ENCODE measurements around the gene MYEF2. TPM values are rescaled to one million over a fixed set of nuclear protein-coding genes. Genes with fewer than 3 reads are reported as not detected.

MYEF2 gene
- polyA plus RNA-seq, 3 donors from 2014 or later, result 1.5 to 1.6 TPM; not detected in 1

DNA sequence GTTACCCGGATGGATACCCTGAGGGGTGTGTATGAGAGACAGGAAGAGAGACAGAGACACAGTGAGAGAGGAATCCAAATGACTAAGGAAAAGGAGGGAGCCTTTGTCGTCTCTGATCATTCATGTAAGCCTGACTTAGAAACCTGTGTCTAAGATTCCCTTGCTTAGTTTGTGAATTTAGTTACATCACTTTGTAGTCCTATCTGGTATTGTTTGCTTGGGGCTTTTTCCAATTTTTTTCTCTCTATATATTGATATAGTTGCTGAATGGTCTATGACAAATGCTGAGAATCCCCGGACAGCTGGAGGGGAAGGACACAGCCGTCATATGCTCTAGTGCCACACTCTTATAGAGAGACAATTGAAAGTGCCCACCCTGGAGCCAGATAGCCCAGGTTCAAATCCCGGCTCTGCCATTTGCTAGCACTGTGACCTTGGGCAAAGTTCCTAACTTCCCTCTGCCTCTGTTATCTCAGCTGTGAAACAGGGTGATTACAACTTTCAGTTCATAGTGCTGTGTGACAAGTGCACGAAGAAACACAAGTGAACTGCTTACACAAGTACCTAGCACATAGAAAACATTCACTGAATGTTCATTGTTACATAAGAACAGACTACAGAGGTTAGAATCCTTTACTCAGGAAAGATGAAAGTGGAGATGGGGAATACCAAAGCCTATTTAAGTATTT, 51.3 kb downstream of the MYEF2 start:
- no peaks in the 10 kb centered on the region for H3K4me1 Mint-ChIP-seq
- no peaks in the 10 kb centered on the region for H3K36me3 Mint-ChIP-seq
- no peak for DNase-seq
- no peak overlapping the region for H3K27ac Mint-ChIP-seq
- H3K9me3 Mint-ChIP-seq, result peaks cover 0 to 2% (median 0%) of the 10 kb centered on the region in 6 donors
- H3K27me3 Mint-ChIP-seq (ENCODE audit: low read depth in 3 of 3), result peaks cover 0 to 2% (median 0%) of the 10 kb centered on the region in 3 donors
- H3K4me3 Mint-ChIP-seq, result no peak overlapping the region

DNA sequence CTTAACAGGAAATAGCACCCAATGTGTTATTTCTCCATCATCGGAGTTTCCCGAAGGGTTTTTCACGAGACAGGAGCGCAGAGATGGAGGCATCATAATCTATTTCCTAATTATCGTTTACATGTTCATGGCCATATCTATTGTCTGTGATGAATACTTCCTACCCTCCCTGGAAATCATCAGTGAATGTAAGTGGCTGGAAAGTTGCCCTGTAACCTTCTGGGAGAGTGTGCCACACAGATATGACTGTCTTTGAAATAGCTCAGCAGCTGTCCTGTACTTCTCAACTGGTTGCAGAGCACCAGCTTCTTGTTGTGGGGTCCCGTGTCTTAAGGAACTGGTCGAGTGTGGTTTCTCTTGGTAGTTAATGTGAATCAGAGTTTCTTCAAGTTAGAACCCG, 56.2 kb downstream of the MYEF2 start:
- Mint-ChIP-seq H3K4me1 (no peaks in the 10 kb centered on the region), H3K27ac (no peak overlapping the region), H3K27me3 (ENCODE audit: low read depth in 3 of 3) (peaks cover 1 to 5% (median 2%) of the 10 kb centered on the region in 3 donors), H3K36me3 (no peaks in the 10 kb centered on the region), H3K4me3 (no peak overlapping the region), H3K9me3 (peaks cover 0 to 2% (median 0%) of the 10 kb centered on the region in 6 donors)
- no peak for DNase-seq

DNA sequence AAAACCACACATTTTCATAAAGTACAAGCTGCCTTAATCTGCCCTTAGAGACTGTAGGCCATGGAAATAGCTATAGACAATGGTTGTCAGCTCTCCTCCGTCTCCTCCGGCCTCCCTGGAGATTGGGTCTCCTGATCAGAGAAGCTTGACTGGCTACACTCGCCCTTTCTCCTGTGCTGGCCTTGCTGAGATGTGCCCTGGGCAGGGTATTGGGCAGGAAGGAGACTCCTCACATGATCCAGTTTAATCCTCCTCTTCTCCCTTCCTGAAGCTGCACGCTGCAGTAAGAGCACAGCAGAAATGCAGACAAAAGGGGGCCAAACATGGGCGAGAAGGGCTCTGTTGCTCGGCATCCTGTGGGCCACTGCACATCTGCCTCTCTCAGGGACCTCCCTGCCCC, 57.4 kb downstream of the MYEF2 start, which contains the start of gene SLC24A5:
Gene SLC24A5 (plus strand): TSS at position 246 of the 400 bp plus-strand sequence. CDS start 55 bp downstream, at position 301.
- Mint-ChIP-seq H3K27ac (no peak within 1 kb of the TSS), H3K4me3 (no peak within 1 kb of the TSS), H3K27me3 (ENCODE audit: low read depth in 3 of 3) (peaks cover 0 to 5% (median 1%) of the 10 kb centered on the region in 3 donors), H3K4me1 (no peaks in the 10 kb centered on the region), H3K9me3 (peaks cover 0 to 2% (median 0%) of the 10 kb centered on the region in 6 donors), H3K36me3 (no peaks in the 10 kb centered on the region)
- no peak for DNase-seq

DNA sequence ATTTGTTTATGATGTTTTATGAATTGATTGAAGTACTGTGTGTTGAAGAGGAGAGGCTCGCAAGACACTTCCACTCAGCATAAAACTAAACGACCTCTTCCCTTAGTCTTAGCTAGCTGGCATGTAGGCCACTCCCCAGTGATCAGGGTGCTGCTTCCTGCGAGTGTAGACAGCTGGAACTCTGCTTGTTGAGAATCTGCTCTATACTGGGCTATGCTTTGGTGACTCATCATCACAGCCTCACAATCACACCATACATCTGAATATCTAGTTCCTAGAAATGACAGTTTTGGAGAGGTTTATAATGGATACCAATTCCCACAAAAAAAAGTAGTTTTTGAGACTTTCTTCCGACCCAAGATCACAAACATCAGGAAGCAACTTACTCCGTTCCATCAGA, 58.8 kb downstream of the MYEF2 start:
- Mint-ChIP-seq H3K36me3 (no peaks in the 10 kb centered on the region), H3K4me3 (no peak overlapping the region), H3K27ac (no peak overlapping the region), H3K4me1 (no peaks in the 10 kb centered on the region), H3K27me3 (ENCODE audit: low read depth in 3 of 3) (peaks cover 0 to 5% (median 1%) of the 10 kb centered on the region in 3 donors), H3K9me3 (peaks cover 0 to 3% (median 0%) of the 10 kb centered on the region in 6 donors)
- no peak for DNase-seq

DNA sequence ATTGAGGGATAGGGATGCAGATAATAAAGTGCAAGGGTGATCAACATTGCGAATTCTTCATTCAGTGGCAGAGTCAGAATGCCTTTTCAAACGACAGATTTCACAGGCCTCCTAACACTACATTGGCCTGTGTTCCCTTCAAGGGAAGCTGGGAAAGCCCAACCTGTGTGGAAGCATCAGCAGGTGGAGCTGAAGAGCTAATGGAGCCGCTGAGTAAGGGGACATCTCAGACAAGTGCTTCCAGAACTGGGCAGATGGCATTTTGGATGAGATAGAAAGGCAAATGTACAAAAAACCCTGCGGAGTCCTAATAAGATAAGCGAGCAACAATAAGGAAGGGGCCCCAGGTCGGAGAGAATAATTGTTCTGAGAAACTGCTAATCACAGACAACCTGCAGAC, 65.9 kb downstream of the MYEF2 start:
- no peak overlapping the region for H3K4me3 Mint-ChIP-seq
- DNase-seq, result no peak
- H3K36me3 Mint-ChIP-seq, result no peaks in the 10 kb centered on the region
- H3K27ac Mint-ChIP-seq, result no peak overlapping the region
- H3K4me1 Mint-ChIP-seq, result no peaks in the 10 kb centered on the region
- H3K27me3 Mint-ChIP-seq (ENCODE audit: low read depth in 3 of 3), result peaks cover 2 to 6% (median 2%) of the 10 kb centered on the region in 3 donors
- peaks cover 0 to 5% (median under 1%) of the 10 kb centered on the region in 6 donors for H3K9me3 Mint-ChIP-seq

DNA sequence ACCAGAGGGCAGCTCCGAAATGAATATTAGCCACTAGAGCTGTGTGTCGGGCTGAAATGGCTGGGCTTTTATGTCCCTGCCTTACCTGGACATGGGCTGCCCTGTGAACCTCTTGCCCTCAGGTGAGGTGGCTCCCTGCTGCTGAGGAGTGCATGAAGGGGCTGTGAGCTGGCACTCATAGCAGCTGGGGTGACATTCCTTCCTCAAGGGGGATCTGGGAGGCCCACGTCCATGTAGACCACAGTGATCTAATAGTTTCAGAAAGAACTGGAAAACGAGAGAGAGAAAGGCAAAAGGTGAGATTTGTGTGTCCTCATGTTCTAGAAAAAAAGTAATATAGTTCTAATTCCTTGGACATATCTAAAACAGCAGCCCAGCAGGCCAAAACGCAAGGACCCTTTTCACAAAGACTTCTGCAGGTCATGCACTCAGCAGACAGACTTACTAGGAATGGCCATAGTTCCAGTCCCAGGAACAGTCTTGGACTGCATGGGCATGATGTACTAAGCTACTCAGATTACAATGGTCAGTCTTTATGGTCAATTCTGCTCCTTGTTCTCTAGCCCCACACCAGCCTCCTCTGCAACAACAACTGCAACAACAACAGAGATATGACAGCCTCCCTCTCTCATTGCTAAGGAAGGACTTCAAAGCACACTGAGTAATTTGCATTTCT, 68.1 kb downstream of the MYEF2 start:
- peaks cover 2 to 7% (median 4%) of the 10 kb centered on the region in 3 donors for H3K27me3 Mint-ChIP-seq (ENCODE audit: low read depth in 3 of 3)
- no peaks in the 10 kb centered on the region for H3K36me3 Mint-ChIP-seq
- H3K27ac Mint-ChIP-seq, result no peak overlapping the region
- no peak for DNase-seq
- H3K9me3 Mint-ChIP-seq, result peaks cover 0 to 2% (median 0%) of the 10 kb centered on the region in 6 donors
- H3K4me3 Mint-ChIP-seq, result no peak overlapping the region
- H3K4me1 Mint-ChIP-seq, result no peaks in the 10 kb centered on the region

DNA sequence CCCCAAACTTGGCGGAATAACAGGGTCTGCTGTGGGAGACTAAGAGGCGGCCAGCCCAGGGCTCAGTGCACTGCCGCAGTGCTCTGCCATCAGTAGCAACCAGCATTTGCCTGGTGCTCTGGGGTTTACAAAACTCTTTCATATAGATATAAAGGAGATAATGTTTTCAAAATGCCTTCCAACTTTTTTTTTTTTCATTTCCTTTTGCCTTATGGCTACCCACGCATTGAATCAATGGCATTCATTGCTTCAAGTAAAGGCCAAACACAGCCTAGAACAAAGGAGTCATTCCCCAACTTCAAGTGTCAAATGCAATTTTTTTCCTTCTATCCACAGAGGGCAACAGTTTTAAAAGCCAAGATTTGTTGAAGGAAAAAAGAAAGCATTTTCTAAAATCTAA, 68.9 kb downstream of the MYEF2 start:
- Mint-ChIP-seq H3K27ac (no peak overlapping the region), H3K9me3 (peaks cover 0 to 2% (median 0%) of the 10 kb centered on the region in 6 donors), H3K4me3 (no peak overlapping the region), H3K36me3 (no peaks in the 10 kb centered on the region), H3K4me1 (no peaks in the 10 kb centered on the region), H3K27me3 (ENCODE audit: low read depth in 3 of 3) (peaks cover 2 to 8% (median 4%) of the 10 kb centered on the region in 3 donors)
- no peak for DNase-seq

DNA sequence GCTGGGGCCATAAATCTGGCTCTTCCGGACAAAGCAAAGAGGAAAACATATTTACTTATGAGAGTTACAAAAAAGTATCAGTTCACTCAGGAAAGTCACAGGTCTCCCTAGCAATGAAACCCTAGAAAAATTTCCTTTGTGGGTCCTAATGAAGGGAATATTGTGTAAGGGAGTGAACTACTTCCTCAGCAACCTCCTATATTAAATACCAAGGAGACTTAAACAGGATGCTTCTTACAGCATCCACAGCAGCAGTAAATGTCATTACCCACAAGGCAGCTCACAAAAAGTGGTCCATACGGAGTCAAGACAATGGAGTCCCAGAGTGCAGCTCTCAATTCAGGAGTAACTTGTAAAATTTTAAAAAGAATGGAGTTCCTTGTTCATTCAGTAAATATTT, 72.2 kb downstream of the MYEF2 start:
- DNase-seq, result no peak
- H3K36me3 Mint-ChIP-seq, result peaks cover 0 to 3% (median 0%) of the 10 kb centered on the region in 3 donors
- no peaks in the 10 kb centered on the region for H3K4me1 Mint-ChIP-seq
- H3K9me3 Mint-ChIP-seq, result peaks cover 0 to 1% (median 0%) of the 10 kb centered on the region in 6 donors
- H3K27ac Mint-ChIP-seq, result no peak overlapping the region
- no peak overlapping the region for H3K4me3 Mint-ChIP-seq
- H3K27me3 Mint-ChIP-seq (ENCODE audit: low read depth in 3 of 3), result peaks cover 2 to 8% (median 4%) of the 10 kb centered on the region in 3 donors

DNA sequence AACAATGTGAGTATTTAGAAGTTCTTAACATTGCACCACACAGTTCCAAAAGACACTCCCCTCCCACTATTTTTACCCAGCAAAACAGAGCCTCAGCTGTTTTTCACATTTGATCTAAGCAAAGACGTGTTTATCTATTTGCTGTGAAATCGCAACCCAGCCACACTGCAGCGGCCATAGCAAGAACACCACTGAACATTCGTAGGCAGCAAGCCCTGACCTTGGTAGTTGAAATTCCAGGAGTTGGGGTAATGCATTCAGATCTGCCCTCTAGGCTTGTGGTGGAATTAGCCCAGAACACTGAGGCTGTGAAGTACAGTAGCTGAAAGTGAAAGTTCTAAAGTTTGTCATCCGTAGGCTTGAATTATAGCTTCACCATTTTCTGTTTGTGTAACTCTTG, 74.4 kb downstream of the MYEF2 start:
- H3K4me3 Mint-ChIP-seq, result no peak overlapping the region
- H3K9me3 Mint-ChIP-seq, result peaks cover 0 to 1% (median 0%) of the 10 kb centered on the region in 6 donors
- no peak for DNase-seq
- no peaks in the 10 kb centered on the region for H3K4me1 Mint-ChIP-seq
- H3K27me3 Mint-ChIP-seq (ENCODE audit: low read depth in 3 of 3), result peaks cover 2 to 7% (median 6%) of the 10 kb centered on the region in 3 donors
- peaks cover 0 to 3% (median 0%) of the 10 kb centered on the region in 3 donors for H3K36me3 Mint-ChIP-seq
- H3K27ac Mint-ChIP-seq, result no peak overlapping the region

DNA sequence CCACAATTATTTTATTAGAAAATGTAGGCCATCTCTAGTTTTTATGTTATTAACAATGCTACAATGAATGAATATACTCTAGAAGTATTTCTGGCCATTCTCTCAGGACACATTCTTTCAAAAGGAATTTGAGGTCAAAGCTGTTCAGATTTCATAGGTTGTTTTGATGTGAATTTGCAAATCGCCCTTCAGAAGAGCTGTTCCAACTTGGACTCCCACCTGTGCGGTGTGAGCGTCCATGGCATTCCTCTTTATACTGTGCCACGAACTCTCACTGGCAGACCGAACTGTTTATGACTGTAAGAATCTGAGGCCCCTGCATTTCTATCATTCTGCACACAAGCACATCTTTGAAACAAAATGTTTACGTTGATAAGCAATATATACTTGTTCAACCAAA, 75.9 kb downstream of the MYEF2 start:
- H3K27me3 Mint-ChIP-seq (ENCODE audit: low read depth in 3 of 3), result peaks cover 0 to 6% (median 5%) of the 10 kb centered on the region in 3 donors
- H3K36me3 Mint-ChIP-seq, result peaks cover 0 to 3% (median 0%) of the 10 kb centered on the region in 3 donors
- no peak overlapping the region for H3K27ac Mint-ChIP-seq
- no peak overlapping the region for H3K4me3 Mint-ChIP-seq
- DNase-seq, result no peak
- peaks cover 0 to under 1% (median 0%) of the 10 kb centered on the region in 6 donors for H3K9me3 Mint-ChIP-seq
- no peaks in the 10 kb centered on the region for H3K4me1 Mint-ChIP-seq

DNA sequence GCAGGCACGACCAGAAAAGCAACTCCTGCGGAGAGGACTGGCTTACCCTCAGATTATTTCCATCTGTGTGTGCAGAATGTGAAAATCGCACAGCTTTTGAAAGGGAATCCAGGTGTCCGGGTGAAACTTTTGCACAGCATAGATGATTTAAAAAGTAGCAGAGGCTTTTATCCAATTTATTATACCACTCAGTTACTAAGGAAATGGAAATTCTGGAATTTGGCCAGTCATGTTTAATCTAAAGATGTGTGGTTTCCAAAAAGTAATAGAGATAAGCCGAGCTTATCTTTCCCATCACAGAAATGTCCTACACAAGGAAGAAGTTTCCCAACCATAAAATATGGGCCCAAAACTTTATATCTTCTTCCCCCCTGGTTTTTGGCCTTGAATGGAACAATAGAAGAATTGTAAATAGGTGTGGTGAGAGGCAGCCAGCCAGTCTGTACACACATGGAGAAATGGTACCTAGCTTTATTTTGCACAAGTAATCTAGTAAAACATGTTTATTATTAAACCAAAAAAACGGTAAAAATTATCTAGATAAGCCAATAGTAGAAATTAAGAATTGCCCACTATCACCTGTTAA, 76.6 kb downstream of the MYEF2 start:
- peaks cover 0 to 3% (median 0%) of the 10 kb centered on the region in 3 donors for H3K36me3 Mint-ChIP-seq
- peaks cover 0 to 6% (median 2%) of the 10 kb centered on the region in 3 donors for H3K27me3 Mint-ChIP-seq (ENCODE audit: low read depth in 3 of 3)
- H3K4me1 Mint-ChIP-seq, result no peaks in the 10 kb centered on the region
- no peak overlapping the region for H3K27ac Mint-ChIP-seq
- peaks cover 0 to under 1% (median 0%) of the 10 kb centered on the region in 6 donors for H3K9me3 Mint-ChIP-seq
- no peak for DNase-seq
- H3K4me3 Mint-ChIP-seq, result no peak overlapping the region

DNA sequence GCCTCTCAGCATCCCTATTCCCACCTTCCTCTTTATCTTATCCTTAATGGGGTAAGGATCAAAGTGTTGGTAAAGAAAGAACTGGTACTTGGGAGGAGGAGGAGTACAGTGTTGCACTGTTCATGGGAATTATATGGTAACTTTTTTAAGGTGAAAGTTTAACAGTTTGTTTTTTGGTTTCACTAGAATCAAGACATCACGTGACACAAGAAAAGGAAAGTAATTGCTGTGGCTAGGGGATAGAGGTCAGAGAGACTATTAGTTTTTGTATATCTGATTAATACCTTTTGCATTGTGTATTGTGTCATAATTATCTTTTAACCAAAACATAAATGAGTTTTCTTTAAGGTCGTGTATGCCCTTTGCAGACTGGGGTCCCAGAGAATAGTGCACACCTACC, 80.8 kb downstream of the MYEF2 start:
- Mint-ChIP-seq H3K36me3 (no peaks in the 10 kb centered on the region), H3K4me1 (no peaks in the 10 kb centered on the region), H3K4me3 (no peak overlapping the region), H3K9me3 (peaks cover 0 to 2% (median 0%) of the 10 kb centered on the region in 6 donors), H3K27ac (no peak overlapping the region), H3K27me3 (ENCODE audit: low read depth in 3 of 3) (peaks cover 0 to 8% (median 3%) of the 10 kb centered on the region in 3 donors)
- DNase-seq, result no peak

DNA sequence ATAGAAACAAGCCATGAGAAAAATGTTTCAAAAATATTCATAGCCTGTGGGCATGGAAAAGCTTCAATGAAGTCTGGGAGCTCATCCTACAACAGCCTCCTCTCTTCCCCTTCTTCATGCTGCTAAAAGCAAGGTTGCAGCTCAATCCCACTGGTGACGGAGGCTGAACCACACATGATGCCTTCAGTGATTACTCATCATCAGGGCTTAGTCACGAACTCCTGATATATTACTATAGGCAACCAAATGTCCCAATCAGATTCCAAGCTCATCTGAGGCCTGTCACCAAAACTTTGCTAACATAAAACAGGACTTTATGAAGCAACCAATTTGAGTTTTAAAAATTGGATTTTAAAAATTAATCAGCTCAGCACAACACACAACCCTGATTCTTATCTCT, 81.3 kb downstream of the MYEF2 start:
- Mint-ChIP-seq H3K27me3 (ENCODE audit: low read depth in 3 of 3) (peaks cover 0 to 8% (median 3%) of the 10 kb centered on the region in 3 donors), H3K36me3 (no peaks in the 10 kb centered on the region), H3K27ac (no peak overlapping the region), H3K4me3 (no peak overlapping the region), H3K9me3 (peaks cover 0 to 2% (median 0%) of the 10 kb centered on the region in 6 donors), H3K4me1 (no peaks in the 10 kb centered on the region)
- DNase-seq, result no peak

DNA sequence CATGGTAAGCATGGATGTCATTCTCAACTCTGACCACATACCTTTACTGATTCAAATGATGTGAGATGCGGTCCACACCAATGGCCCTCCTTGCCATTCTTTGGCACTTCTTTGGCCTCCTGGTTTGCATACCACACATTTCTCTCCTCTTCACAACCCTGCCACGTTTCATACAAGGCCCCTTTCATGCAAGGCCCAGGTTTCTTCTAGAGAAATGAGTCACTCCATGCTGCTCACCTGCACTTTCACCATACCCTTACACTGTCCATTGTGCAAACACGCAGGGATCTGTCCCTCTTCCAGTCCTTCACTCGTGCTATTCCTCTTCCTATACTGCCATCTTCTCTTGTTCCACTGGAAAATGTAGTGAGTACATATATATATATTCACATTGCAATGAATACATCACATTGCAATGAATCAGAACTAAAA, 81.7 kb downstream of the MYEF2 start:
- no peak for DNase-seq
- no peak overlapping the region for H3K27ac Mint-ChIP-seq
- no peaks in the 10 kb centered on the region for H3K4me1 Mint-ChIP-seq
- H3K9me3 Mint-ChIP-seq, result peaks cover 0 to 2% (median 0%) of the 10 kb centered on the region in 6 donors
- H3K36me3 Mint-ChIP-seq, result no peaks in the 10 kb centered on the region
- H3K27me3 Mint-ChIP-seq (ENCODE audit: low read depth in 3 of 3), result peaks cover 0 to 8% (median 3%) of the 10 kb centered on the region in 3 donors
- no peak overlapping the region for H3K4me3 Mint-ChIP-seq

All from immature natural killer cell (primary cell).